ENCODE data around the gene CELF4.

Gene CELF4

GRCh38 chr18:37524498-37525261 lies 40.9 kb downstream of the CELF4 start:
- no peak overlapping the region for H2AFZ ChIP-seq (ENCODE audit: low read depth, low read length)
- H3K27me3 ChIP-seq (ENCODE audit: insufficient read depth, low read length, poor library complexity) = peaks cover 4% of the 10 kb centered on the region
- H3K4me2 ChIP-seq (ENCODE audit: insufficient read depth, low read length) = no peak overlapping the region
- no peak for DNase-seq
- TF ChIP-seq, protein P1, sequence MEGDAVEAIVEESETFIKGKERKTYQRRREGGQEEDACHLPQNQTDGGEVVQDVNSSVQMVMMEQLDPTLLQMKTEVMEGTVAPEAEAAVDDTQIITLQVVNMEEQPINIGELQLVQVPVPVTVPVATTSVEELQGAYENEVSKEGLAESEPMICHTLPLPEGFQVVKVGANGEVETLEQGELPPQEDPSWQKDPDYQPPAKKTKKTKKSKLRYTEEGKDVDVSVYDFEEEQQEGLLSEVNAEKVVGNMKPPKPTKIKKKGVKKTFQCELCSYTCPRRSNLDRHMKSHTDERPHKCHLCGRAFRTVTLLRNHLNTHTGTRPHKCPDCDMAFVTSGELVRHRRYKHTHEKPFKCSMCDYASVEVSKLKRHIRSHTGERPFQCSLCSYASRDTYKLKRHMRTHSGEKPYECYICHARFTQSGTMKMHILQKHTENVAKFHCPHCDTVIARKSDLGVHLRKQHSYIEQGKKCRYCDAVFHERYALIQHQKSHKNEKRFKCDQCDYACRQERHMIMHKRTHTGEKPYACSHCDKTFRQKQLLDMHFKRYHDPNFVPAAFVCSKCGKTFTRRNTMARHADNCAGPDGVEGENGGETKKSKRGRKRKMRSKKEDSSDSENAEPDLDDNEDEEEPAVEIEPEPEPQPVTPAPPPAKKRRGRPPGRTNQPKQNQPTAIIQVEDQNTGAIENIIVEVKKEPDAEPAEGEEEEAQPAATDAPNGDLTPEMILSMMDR (IDR thresholded peaks at IDR 0.05; ENCODE audit: borderline replicate concordance, extremely low read depth, low read length, poor library complexity, severe bottlenecking) = no peak
- TF ChIP-seq EZH2 (IDR thresholded peaks at IDR 0.05; ENCODE audit: borderline replicate concordance, low read depth, low read length, severe bottlenecking) = no peak
- no peaks in the 10 kb centered on the region for H3K9me3 ChIP-seq (ENCODE audit: insufficient read depth, low read length, severe bottlenecking)
- H3K36me3 ChIP-seq (ENCODE audit: insufficient read depth, low read length) = no peaks in the 10 kb centered on the region
- H3K4me3 ChIP-seq (ENCODE audit: low read depth in 1 of 2, low read length in 2 of 2) = no peak overlapping the region
- no peaks in the 10 kb centered on the region for H4K20me1 ChIP-seq (ENCODE audit: insufficient read depth, low read length)
- no peak overlapping the region for H3K9ac ChIP-seq (ENCODE audit: low read depth, low read length)
- H3K27ac ChIP-seq (ENCODE audit: low read length) = no peak overlapping the region
- ATAC-seq (ENCODE audit: insufficient read depth, low read depth) = no peak
- no peaks in the 10 kb centered on the region for H3K4me1 ChIP-seq (ENCODE audit: insufficient read depth, low read length)
- no peaks in the 10 kb centered on the region for H3K79me2 ChIP-seq (ENCODE audit: insufficient read depth, low read length)

GRCh38 chr18:37524139-37524497 lies 41.5 kb downstream of the CELF4 start:
- no peaks in the 10 kb centered on the region for H3K36me3 ChIP-seq (ENCODE audit: insufficient read depth, low read length)
- no peak overlapping the region for H2AFZ ChIP-seq (ENCODE audit: low read depth, low read length)
- ATAC-seq (ENCODE audit: insufficient read depth, low read depth) (no peak), DNase-seq (no peak)
- no peaks in the 10 kb centered on the region for H3K9me3 ChIP-seq (ENCODE audit: insufficient read depth, low read length, severe bottlenecking)
- TF ChIP-seq, protein P1 (IDR thresholded peaks at IDR 0.05; ENCODE audit: borderline replicate concordance, extremely low read depth, low read length, poor library complexity, severe bottlenecking) = no peak
- TF ChIP-seq EZH2 (IDR thresholded peaks at IDR 0.05; ENCODE audit: borderline replicate concordance, low read depth, low read length, severe bottlenecking) = no peak
- no peak overlapping the region for H3K9ac ChIP-seq (ENCODE audit: low read depth, low read length)
- no peaks in the 10 kb centered on the region for H3K79me2 ChIP-seq (ENCODE audit: insufficient read depth, low read length)
- H3K4me2 ChIP-seq (ENCODE audit: insufficient read depth, low read length) = no peak overlapping the region
- H3K4me1 ChIP-seq (ENCODE audit: insufficient read depth, low read length) = no peaks in the 10 kb centered on the region
- H3K27me3 ChIP-seq (ENCODE audit: insufficient read depth, low read length, poor library complexity) = peaks cover 4% of the 10 kb centered on the region
- H4K20me1 ChIP-seq (ENCODE audit: insufficient read depth, low read length) = no peaks in the 10 kb centered on the region
- H3K27ac ChIP-seq (ENCODE audit: low read length) = no peak overlapping the region
- no peak overlapping the region for H3K4me3 ChIP-seq (ENCODE audit: low read depth in 1 of 2, low read length in 2 of 2)

- H3K36me3 ChIP-seq (ENCODE audit: insufficient read depth, low read length) = no peaks in the 10 kb centered on the region
- no peaks in the 10 kb centered on the region for H4K20me1 ChIP-seq (ENCODE audit: insufficient read depth, low read length)
- no peak overlapping the region for H3K27ac ChIP-seq (ENCODE audit: low read length)
- H3K4me2 ChIP-seq (ENCODE audit: insufficient read depth, low read length) = no peak overlapping the region
- no peak overlapping the region for H3K4me3 ChIP-seq (ENCODE audit: low read depth in 1 of 2, low read length in 2 of 2)
- H3K4me1 ChIP-seq (ENCODE audit: insufficient read depth, low read length) = no peaks in the 10 kb centered on the region
- ATAC-seq (ENCODE audit: insufficient read depth, low read depth) (no peak), DNase-seq (no peak)
- TF ChIP-seq EZH2 (IDR thresholded peaks at IDR 0.05; ENCODE audit: borderline replicate concordance, low read depth, low read length, severe bottlenecking) = no peak
- TF ChIP-seq, protein P1 (IDR thresholded peaks at IDR 0.05; ENCODE audit: borderline replicate concordance, extremely low read depth, low read length, poor library complexity, severe bottlenecking) = no peak
- no peaks in the 10 kb centered on the region for H3K79me2 ChIP-seq (ENCODE audit: insufficient read depth, low read length)
- no peak overlapping the region for H3K9ac ChIP-seq (ENCODE audit: low read depth, low read length)
- H2AFZ ChIP-seq (ENCODE audit: low read depth, low read length) = no peak overlapping the region
- H3K9me3 ChIP-seq (ENCODE audit: insufficient read depth, low read length, severe bottlenecking) = no peaks in the 10 kb centered on the region
- H3K27me3 ChIP-seq (ENCODE audit: insufficient read depth, low read length, poor library complexity) = peaks cover 4% of the 10 kb centered on the region
Measured at GRCh38 chr18:37521510-37522465, 43.8 kb downstream of the CELF4 start.

Data from DND-41 (cell line).